ENCODE measurements around the gene NHP2. TPM values are rescaled to one million over a fixed set of nuclear protein-coding genes. Genes with fewer than 3 reads are reported as not detected.

The NHP2 gene
- total RNA-seq, 1 experiment from 2014 or later, result 232 TPM

Other genes starting within 250 kb of the NHP2 start
- gene PROP1, start 157.6 kb downstream of the NHP2 start, total RNA-seq (2021), result not detected in 2 replicates
- 0.66 and 0.73 TPM in 2 replicates for gene N4BP3, start 40.4 kb downstream of the NHP2 start, total RNA-seq (2021)
- gene RMND5B, start 22.9 kb downstream of the NHP2 start, total RNA-seq (2021), result 37.0 and 38.0 TPM in 2 replicates
- not detected in 2 replicates for gene GMCL2, start 33.5 kb upstream of the NHP2 start, total RNA-seq (2021)
- 369 and 408 TPM in 2 replicates for gene HNRNPAB, start 50.6 kb upstream of the NHP2 start, total RNA-seq (2021)
- gene PHYKPL, start 78.9 kb upstream of the NHP2 start, total RNA-seq (2021), result 43.9 and 49.0 TPM in 2 replicates

All from A673 (cell line).